ENCODE measurements around the gene WDR81. TPM values are rescaled to one million over a fixed set of nuclear protein-coding genes. Genes with fewer than 3 reads are reported as not detected.

Gene WDR81
- total RNA-seq, 1 experiment from 2014 or later, result 17.4 TPM

- H3K9me3 Mint-ChIP-seq (ENCODE audit: unreplicated experiment), result no peaks in the 10 kb centered on the region
- no TSS peak for BruUV-seq (replicated peaks)
- ChIA-PET POLR2A (interaction anchor here (0.7 kb wide), 1 partner anchor 177 kb away, joined by 3 read pairs; no protein-coding TSS in a partner anchor), CTCF (interaction anchor here (0.8 to 1.2 kb wide), 4 partner anchors 9 to 57 kb away, joined by 3 read pairs; no protein-coding TSS in a partner anchor)
- peak overlapping the region; percentile 65 for H3K4me3 Mint-ChIP-seq (ENCODE audit: unreplicated experiment)
- TF ChIP-seq, protein P1, sequence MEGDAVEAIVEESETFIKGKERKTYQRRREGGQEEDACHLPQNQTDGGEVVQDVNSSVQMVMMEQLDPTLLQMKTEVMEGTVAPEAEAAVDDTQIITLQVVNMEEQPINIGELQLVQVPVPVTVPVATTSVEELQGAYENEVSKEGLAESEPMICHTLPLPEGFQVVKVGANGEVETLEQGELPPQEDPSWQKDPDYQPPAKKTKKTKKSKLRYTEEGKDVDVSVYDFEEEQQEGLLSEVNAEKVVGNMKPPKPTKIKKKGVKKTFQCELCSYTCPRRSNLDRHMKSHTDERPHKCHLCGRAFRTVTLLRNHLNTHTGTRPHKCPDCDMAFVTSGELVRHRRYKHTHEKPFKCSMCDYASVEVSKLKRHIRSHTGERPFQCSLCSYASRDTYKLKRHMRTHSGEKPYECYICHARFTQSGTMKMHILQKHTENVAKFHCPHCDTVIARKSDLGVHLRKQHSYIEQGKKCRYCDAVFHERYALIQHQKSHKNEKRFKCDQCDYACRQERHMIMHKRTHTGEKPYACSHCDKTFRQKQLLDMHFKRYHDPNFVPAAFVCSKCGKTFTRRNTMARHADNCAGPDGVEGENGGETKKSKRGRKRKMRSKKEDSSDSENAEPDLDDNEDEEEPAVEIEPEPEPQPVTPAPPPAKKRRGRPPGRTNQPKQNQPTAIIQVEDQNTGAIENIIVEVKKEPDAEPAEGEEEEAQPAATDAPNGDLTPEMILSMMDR (IDR thresholded peaks at IDR 0.05; ENCODE audit: unreplicated experiment), result no peak
- peaks cover 29% of the 10 kb centered on the region for H3K36me3 Mint-ChIP-seq (ENCODE audit: insufficient read depth, unreplicated experiment)
- peaks cover 27% of the 10 kb centered on the region for H3K4me1 Mint-ChIP-seq (ENCODE audit: insufficient read depth, unreplicated experiment)
- intact Hi-C loops (cut with micrococcal nuclease), result no loop called here
- H3K27ac Mint-ChIP-seq (ENCODE audit: low read depth, unreplicated experiment), result no peak overlapping the region
- DNase-seq (ENCODE audit: unreplicated experiment), result no peak
- H3K27me3 Mint-ChIP-seq (ENCODE audit: insufficient read depth, unreplicated experiment), result no peaks in the 10 kb centered on the region
Measured at GRCh38 chr17:1726626-1727257, 2.2 kb downstream of the WDR81 start.

GRCh38 chr17:1727258-1727789 is 2.8 kb downstream of the WDR81 start:
- TF ChIP-seq, protein P1 (IDR thresholded peaks at IDR 0.05; ENCODE audit: unreplicated experiment), result no peak
- Mint-ChIP-seq H3K36me3 (ENCODE audit: insufficient read depth, unreplicated experiment) (peaks cover 32% of the 10 kb centered on the region), H3K4me3 (ENCODE audit: unreplicated experiment) (no peak overlapping the region), H3K4me1 (ENCODE audit: insufficient read depth, unreplicated experiment) (peaks cover 27% of the 10 kb centered on the region), H3K27me3 (ENCODE audit: insufficient read depth, unreplicated experiment) (no peaks in the 10 kb centered on the region), H3K9me3 (ENCODE audit: unreplicated experiment) (no peaks in the 10 kb centered on the region), H3K27ac (ENCODE audit: low read depth, unreplicated experiment) (no peak overlapping the region)
- intact Hi-C loops (cut with micrococcal nuclease), result no loop called here
- POLR2A ChIA-PET, result interaction anchor here (0.7 kb wide), 1 partner anchor 178 kb away, joined by 3 read pairs; no protein-coding TSS in a partner anchor
- CTCF ChIA-PET, result interaction anchor here (0.8 to 1.2 kb wide), 4 partner anchors 10 to 58 kb away, joined by 3 read pairs; no protein-coding TSS in a partner anchor
- BruUV-seq (replicated peaks), result no TSS peak
- no peak for DNase-seq (ENCODE audit: unreplicated experiment)

- Mint-ChIP-seq H3K4me1 (ENCODE audit: insufficient read depth, unreplicated experiment) (peaks cover 27% of the 10 kb centered on the region), H3K27me3 (ENCODE audit: insufficient read depth, unreplicated experiment) (no peaks in the 10 kb centered on the region), H3K9me3 (ENCODE audit: unreplicated experiment) (no peaks in the 10 kb centered on the region), H3K27ac (ENCODE audit: low read depth, unreplicated experiment) (no peak overlapping the region), H3K4me3 (ENCODE audit: unreplicated experiment) (no peak overlapping the region), H3K36me3 (ENCODE audit: insufficient read depth, unreplicated experiment) (peaks cover 39% of the 10 kb centered on the region)
- DNase-seq (ENCODE audit: unreplicated experiment), result no peak
- TF ChIP-seq, protein P1 (IDR thresholded peaks at IDR 0.05; ENCODE audit: unreplicated experiment), result no peak
- intact Hi-C loops (cut with micrococcal nuclease), result no loop called here
- ChIA-PET POLR2A (interaction anchor here (0.6 to 5.2 kb wide), 5 partner anchors 7 to 178 kb away, joined by 3 to 26 read pairs (median 3); no protein-coding TSS in a partner anchor), CTCF (interaction anchor here (0.9 to 5.2 kb wide), 2 partner anchors 56 kb away, joined by 3 to 23 read pairs; no protein-coding TSS in a partner anchor)
- no TSS peak for BruUV-seq (replicated peaks)
Measured at GRCh38 chr17:1727876-1728630, 3.5 kb downstream of the WDR81 start.

DNA sequence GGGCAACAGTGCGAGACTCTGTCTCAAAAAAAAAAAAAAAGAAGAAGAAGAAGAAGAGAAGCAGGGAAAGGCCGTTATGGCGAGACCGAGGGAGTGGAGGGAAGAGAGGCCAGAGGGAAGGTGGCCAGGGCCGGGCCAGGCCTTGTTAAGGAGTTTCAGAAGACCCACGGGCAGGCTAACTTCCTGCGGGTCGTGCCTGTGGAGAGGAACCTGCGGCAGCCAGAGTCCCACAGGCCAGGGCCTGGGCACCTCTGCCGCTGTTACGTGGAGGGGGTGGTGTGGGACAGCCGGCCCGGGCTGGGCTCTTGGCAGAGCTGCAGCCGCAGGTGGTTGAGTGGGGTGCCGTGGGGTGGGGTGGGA is 5.4 kb downstream of the WDR81 start:
- TF ChIP-seq, protein P1 (IDR thresholded peaks at IDR 0.05; ENCODE audit: unreplicated experiment), result no peak
- H3K9me3 Mint-ChIP-seq (ENCODE audit: unreplicated experiment), result no peaks in the 10 kb centered on the region
- intact Hi-C loops (cut with micrococcal nuclease), result loop anchor here (2.0 kb wide), 1 partner anchor 55 kb away; no protein-coding TSS in a partner anchor
- CTCF ChIA-PET, result interaction anchor here (0.6 to 5.2 kb wide), 4 partner anchors 9 to 54 kb away, joined by 4 to 23 read pairs (median 8); no protein-coding TSS in a partner anchor
- H3K4me3 Mint-ChIP-seq (ENCODE audit: unreplicated experiment), result no peak overlapping the region
- no peaks in the 10 kb centered on the region for H3K27me3 Mint-ChIP-seq (ENCODE audit: insufficient read depth, unreplicated experiment)
- H3K4me1 Mint-ChIP-seq (ENCODE audit: insufficient read depth, unreplicated experiment), result peaks cover 27% of the 10 kb centered on the region
- DNase-seq (ENCODE audit: unreplicated experiment), result no peak
- peak overlapping the region; percentile 53 for H3K27ac Mint-ChIP-seq (ENCODE audit: low read depth, unreplicated experiment)
- POLR2A ChIA-PET, result interaction anchor here (1.5 to 5.2 kb wide), 4 partner anchors 13 to 54 kb away, joined by 3 to 26 read pairs (median 8); no protein-coding TSS in a partner anchor
- H3K36me3 Mint-ChIP-seq (ENCODE audit: insufficient read depth, unreplicated experiment), result peaks cover 48% of the 10 kb centered on the region
- no TSS peak for BruUV-seq (replicated peaks)
